Measurements from ENCODE around the gene SETD1A. TPM values are rescaled to one million over a fixed set of nuclear protein-coding genes. Genes with fewer than 3 reads are reported as not detected.

The SETD1A gene
- total RNA-seq, 8 experiments from 2014 or later = 3.5 to 17.0 (median 6.6) TPM

DNA sequence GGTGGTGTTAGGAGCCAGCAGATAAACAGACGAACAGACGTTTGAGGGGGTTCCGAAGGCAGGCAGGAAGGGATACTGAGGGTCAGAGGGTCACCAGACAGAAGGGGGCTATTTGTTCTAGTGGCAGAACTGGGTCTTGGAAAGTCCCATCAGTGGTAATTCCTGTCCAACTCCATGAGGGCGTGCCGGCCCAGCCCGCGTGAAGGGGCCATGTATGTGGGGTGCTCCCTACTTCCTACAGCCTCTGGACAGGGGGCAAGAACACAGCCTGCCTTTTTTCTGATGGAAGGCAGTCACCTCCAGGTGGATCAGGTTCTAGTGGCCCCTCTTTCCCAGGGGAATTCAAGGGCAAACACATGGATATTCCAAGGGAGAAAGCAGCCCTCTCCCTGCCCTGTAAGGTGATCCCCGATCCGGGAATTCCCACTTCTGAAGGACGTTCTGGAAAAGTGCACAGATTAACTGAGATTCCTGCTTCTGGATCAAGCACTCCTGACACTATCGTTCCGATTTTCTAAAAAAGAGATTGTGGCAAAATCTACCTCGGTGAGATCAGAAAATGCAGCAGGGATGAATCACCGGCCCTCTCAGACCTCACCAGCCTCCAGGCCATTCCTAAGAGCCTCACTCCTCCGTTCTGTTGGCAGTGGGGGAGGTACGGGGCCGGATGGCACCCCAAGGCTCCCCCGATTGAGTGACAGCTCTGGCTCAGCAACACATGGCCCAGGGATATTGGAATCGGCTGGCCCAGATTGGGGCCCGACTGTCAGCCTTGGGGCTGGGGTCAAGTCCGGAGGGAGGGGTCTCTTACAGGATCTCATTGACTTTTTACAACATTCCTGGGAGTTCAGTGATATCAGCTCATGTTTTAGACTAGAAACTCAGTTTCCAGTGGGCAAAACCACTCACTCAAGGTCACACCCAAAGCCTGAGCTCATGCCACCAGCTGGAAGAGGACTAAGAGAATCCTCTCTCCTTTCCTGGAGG, 40.5 kb downstream of the SETD1A start:
- Histone ChIP-seq H3K4me3 (no peak overlapping the region), H3K27ac (no peak overlapping the region), H3K4me1 (replicated peaks in 1 of 2) (peaks cover 11% of the 10 kb centered on the region in 2 donors)
- WGBS, 10 experiments = 0 to 76% (median 57%) methylated on average over 2 to 7 of the region's 21 CpGs; no CpG with 5 or more reads in 3 of the 10 experiments
- ATAC-seq (replicated peaks in 6 of 8) = peak in 6 of 8 experiments; percentile 21 to 63 (median 32)
- in situ Hi-C loops (cut with MboI; ENCODE audit: low pct_unique_long_range_greater_than_20kb in 2 of 9, low sequenced_read_pairs in 9 of 9, unreplicated experiment in 9 of 9) = loop anchor here in 4 of 9 experiments (25.0 kb wide), 3 partner anchors 164 to 864 kb away; partner anchors contain the start of genes COX6A2 (in 2 of the 4), ZNF843 (in 2 of the 4), PRSS36 (in 1 of the 4) and ZNF267 (in 1 of the 4)

DNA sequence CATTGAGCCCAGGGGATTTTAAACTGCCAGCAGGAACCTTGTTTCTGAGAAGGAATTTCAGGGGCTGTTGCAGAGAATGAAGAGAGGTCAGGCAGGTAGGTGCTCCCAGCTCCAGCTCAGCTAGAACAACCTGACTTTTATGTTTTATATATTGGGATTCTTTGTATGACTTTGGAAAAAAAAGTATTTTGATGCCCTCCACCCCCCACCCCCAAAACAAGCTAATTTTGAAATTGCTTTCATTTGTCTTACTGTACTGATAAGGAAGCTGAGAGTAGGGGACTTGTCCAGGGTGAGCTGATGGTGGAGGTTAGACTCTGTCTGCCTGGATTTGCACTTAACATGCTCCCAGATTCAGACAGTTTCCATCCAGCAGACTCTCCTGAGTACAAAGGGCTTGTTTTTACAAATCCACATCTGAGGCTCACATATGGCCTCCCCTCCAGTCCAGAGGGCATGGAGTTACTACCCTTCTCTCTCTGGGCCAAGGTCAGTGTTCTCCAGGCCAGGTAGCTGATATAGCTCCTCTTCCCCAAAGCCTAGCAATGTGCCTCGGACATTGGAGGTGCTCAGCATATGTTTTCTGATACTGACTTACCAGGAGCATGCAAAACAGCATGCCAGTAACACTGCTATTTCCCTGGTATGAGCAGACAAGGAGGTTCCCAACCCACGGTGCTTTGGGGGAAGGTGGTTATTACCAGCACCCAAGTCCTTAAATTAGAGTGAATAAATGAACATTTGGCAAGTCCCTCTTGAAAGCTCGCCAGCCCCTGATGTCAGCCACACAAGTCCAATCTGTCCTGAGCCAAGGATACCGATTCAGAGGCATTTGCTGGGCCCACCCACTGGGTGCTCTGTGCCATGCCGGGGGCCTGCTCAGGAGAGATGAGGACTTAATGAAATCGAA, 41.6 kb downstream of the SETD1A start:
- Histone ChIP-seq H3K4me1 (replicated peaks in 1 of 2) (peaks cover 11% of the 10 kb centered on the region in 2 donors), H3K27ac (no peak overlapping the region), H3K4me3 (no peak overlapping the region)
- in situ Hi-C loops (cut with MboI; ENCODE audit: low pct_unique_long_range_greater_than_20kb in 2 of 9, low sequenced_read_pairs in 9 of 9, unreplicated experiment in 9 of 9) = loop anchor here in 4 of 9 experiments (25.0 kb wide), 3 partner anchors 163 to 863 kb away; partner anchors contain the start of genes COX6A2 (in 2 of the 4), ZNF843 (in 2 of the 4), PRSS36 (in 1 of the 4) and ZNF267 (in 1 of the 4)
- WGBS, 10 experiments = 43 to 100% (median 81%) methylated on average over 2 to 4 of the region's 6 CpGs; no CpG with 5 or more reads in 2 of the 10 experiments
- no peak for ATAC-seq (replicated peaks in 6 of 8)

DNA sequence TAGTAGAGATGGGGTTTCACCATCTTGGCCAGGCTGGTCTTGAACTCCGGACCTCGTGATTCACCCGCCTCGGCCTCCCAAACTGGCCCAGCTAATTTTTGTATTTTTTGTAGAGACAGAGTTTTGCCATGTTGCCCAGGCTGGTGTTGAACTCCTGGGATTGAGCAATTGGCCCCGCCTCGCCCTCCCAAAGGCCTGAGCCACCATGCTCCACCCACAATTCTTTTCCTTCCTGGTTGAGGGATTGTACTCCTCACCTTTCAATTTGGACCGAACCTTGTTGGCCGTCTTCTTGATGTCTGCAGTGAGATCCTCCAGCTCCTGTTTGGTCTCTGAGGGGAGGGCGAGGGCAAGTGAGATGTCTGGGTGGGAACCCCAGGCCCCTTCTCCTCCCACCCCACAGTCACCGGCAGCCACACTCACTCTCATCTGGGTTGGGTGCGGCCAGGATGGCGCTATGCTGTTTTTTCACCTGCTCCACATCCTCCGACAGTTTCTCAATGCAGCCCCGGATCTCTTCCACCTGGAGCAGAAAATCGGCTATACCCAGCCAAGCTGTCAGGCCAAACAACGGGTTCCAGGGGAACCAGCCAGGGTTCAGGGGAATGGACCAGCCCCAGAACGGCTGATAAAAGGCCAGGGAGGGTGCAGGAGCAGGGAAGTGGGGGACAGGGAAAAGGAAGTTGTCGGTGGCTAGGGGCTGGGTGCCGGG, 43.3 kb downstream of the SETD1A start:
- in situ Hi-C loops (cut with MboI; ENCODE audit: low pct_unique_long_range_greater_than_20kb in 2 of 9, low sequenced_read_pairs in 9 of 9, unreplicated experiment in 9 of 9) = loop anchor here in 1 of 9 experiments (25.0 kb wide), 1 partner anchor 436 kb away; the partner anchor contains the start of genes COX6A2 and ZNF843
- peaks cover 11 to 15% of the 10 kb centered on the region in 2 donors for H3K4me1 ChIP-seq (replicated peaks in 1 of 2)
- no peak for ATAC-seq (replicated peaks in 6 of 8)
- no peak overlapping the region for H3K27ac ChIP-seq
- no peak overlapping the region for H3K4me3 ChIP-seq
- 65 to 100% (median 82%) methylated on average over 2 to 11 of the region's 19 CpGs; no CpG with 5 or more reads in 4 of the 10 experiments for WGBS, 10 experiments

DNA sequence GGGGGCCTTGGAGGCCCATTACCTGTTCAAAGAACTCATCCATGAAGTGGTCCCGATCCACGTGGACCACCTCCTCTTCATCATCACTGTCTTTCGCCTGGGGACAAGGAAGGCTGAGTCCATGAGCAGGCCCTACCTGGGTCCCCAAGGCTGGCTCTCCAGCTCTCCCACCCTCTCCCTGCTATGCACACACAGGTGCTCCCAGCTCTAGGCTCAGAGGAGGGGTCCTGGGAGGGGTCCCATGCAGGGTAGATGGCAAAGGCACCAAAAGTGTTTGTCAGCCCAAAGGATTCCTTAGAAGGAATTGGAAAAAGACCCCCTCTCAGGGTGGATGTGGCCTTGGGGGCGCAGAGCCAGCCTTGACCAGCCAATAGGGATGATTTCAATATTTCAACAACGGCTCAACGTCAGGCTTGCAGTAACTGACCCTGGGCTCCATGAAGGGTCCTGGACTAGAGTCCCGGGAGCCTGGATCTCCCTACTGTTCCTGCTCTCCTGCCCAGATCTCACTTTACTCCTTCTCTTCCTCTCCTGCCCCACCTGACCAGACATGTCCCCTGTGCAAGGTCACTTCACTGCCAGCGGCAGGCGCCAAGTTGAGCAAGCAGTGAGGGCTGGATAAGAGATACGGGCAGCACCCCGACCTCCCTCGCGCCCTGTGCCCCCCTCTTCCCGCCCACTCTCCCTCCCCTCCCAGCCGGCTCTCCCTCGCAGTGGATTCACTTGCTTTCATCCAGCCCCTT, 44.1 kb downstream of the SETD1A start:
- in situ Hi-C loops (cut with MboI; ENCODE audit: low pct_unique_long_range_greater_than_20kb in 2 of 9, low sequenced_read_pairs in 9 of 9, unreplicated experiment in 9 of 9) = loop anchor here in 1 of 9 experiments (25.0 kb wide), 1 partner anchor 436 kb away; the partner anchor contains the start of genes COX6A2 and ZNF843
- Histone ChIP-seq H3K4me1 (replicated peaks in 1 of 2) (peaks cover 13 to 19% of the 10 kb centered on the region in 2 donors), H3K27ac (no peak overlapping the region), H3K4me3 (no peak overlapping the region)
- WGBS, 10 experiments = 60 to 87% (median 78%) methylated on average over 2 to 4 of the region's 16 CpGs; no CpG with 5 or more reads in 6 of the 10 experiments
- ATAC-seq (replicated peaks in 6 of 8) = no peak

DNA sequence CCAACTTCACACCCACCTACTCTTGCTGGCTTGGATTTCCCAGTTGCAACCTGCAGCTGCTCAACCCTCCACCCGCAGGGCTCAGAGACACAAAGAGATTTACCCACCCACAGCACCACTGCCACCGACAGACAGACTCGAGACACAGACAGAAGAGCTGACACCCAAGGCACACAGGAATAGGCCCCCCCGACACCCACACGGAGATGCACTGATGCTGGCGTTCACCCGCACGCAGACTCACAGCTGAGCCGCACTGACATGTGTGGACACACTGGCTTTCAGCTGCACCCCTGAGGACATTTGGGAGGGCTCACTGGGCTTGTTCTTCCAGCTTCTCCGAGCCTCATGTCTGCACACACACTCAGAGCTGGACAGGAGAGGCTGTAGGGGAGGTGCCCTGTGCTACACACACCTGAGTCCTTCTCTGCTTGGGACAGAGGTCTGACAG, 44.7 kb downstream of the SETD1A start:
- Histone ChIP-seq H3K4me1 (replicated peaks in 1 of 2) (peaks cover 8 to 15% of the 10 kb centered on the region in 2 donors), H3K4me3 (no peak overlapping the region), H3K27ac (no peak overlapping the region)
- 38 to 71% (median 69%) methylated on average over 2 to 9 of the region's 10 CpGs; no CpG with 5 or more reads in 5 of the 10 experiments for WGBS, 10 experiments
- no peak for ATAC-seq (replicated peaks in 6 of 8)
- in situ Hi-C loops (cut with MboI; ENCODE audit: low pct_unique_long_range_greater_than_20kb in 2 of 9, low sequenced_read_pairs in 9 of 9, unreplicated experiment in 9 of 9) = loop anchor here in 1 of 9 experiments (25.0 kb wide), 1 partner anchor 435 kb away; the partner anchor contains the start of genes COX6A2 and ZNF843

DNA sequence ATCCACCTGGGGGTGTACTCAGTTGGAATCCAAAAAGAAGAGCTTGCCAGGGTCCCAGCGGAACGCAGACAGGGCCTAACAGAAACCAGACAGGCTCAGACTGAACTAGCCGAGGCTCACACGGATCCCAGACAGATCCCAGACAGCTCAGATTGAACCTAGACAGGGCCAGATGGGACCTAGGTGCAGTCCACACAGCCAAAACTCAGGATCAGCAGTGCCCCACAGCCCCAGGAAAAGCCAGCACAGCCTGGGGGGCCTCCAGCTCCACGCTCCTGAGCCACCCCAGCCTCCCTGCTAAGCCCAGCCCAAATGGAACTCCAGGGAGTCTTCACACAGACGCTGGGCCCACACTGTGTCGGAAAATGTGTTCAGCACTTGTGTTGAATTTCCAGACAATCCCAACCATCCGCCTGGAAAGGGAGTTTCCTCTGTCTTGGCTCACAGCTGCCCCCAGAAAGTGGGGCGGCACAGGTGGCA, 45.3 kb downstream of the SETD1A start:
- H3K27ac ChIP-seq = no peak overlapping the region

DNA sequence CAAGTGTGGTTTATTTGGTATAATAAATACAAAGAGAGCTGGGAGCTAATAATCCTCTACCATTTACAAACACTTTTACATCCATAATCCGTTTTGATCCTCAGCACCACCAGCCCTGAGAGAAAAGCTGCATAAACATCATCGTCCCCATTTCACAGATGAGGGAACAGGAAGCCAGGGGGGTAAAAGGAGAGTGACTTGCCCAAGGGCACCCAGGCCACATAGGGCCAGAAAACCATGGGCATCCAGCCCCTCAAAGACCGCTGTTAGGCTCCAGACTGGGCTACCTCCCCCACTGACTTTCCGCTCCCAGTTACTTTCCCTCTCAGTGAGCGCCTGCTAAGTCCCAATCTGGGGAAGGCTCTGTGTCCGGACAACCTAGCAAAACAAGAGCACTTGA, 46.2 kb downstream of the SETD1A start:
- in situ Hi-C loops (cut with MboI; ENCODE audit: low pct_unique_long_range_greater_than_20kb in 2 of 9, low sequenced_read_pairs in 9 of 9, unreplicated experiment in 9 of 9) = loop anchor here in 1 of 9 experiments (25.0 kb wide), 1 partner anchor 434 kb away; the partner anchor contains the start of genes COX6A2 and ZNF843
- Histone ChIP-seq H3K4me3 (no peak overlapping the region), H3K27ac (no peak overlapping the region), H3K4me1 (replicated peaks in 1 of 2) (peaks cover 8 to 15% of the 10 kb centered on the region in 2 donors)
- WGBS, 10 experiments = 50 to 90% (median 79%) methylated on average over 2 to 5 of the region's 6 CpGs; no CpG with 5 or more reads in 1 of the 10 experiments
- no peak for ATAC-seq (replicated peaks in 6 of 8)

More for the DNA sequence above, 45.3 kb downstream of the SETD1A start:
- ATAC-seq (replicated peaks in 6 of 8) = no peak
- in situ Hi-C loops (cut with MboI; ENCODE audit: low pct_unique_long_range_greater_than_20kb in 2 of 9, low sequenced_read_pairs in 9 of 9, unreplicated experiment in 9 of 9) = loop anchor here in 1 of 9 experiments (25.0 kb wide), 1 partner anchor 434 kb away; the partner anchor contains the start of genes COX6A2 and ZNF843
- WGBS, 10 experiments = 40 to 100% (median 62%) methylated on average over 1 to 4 of the region's 9 CpGs; no CpG with 5 or more reads in 6 of the 10 experiments
- H3K4me1 ChIP-seq (replicated peaks in 1 of 2) = peaks cover 8 to 15% of the 10 kb centered on the region in 2 donors
- no peak overlapping the region for H3K4me3 ChIP-seq

DNA sequence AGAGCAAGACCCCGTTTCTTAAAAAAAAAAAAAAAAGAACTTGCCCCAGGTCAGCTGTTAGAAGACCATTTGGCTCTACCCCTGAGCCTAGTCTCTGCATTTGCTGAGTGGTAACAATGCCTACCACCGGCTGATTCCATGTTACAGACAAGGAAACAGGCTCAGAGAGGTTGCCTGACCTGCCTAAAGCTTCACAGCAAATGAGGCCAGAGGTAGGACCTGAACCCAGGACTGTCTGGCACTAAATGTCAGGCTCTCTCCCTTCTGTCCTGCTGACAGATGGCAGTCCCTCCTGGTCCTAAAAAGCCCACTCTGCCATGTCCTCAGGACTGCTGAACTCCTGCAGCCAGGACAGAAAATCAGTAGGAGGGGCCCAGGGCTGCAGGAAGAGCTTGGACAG, 47.1 kb downstream of the SETD1A start:
- ATAC-seq (replicated peaks in 6 of 8) = no peak
- Histone ChIP-seq H3K4me1 (replicated peaks in 1 of 2) (peaks cover 8 to 15% of the 10 kb centered on the region in 2 donors), H3K4me3 (no peak overlapping the region), H3K27ac (no peak overlapping the region)
- in situ Hi-C loops (cut with MboI; ENCODE audit: low pct_unique_long_range_greater_than_20kb in 2 of 9, low sequenced_read_pairs in 9 of 9, unreplicated experiment in 9 of 9) = loop anchor here in 1 of 9 experiments (25.0 kb wide), 1 partner anchor 433 kb away; the partner anchor contains the start of genes COX6A2 and ZNF843
- 0 to 100% (median 70%) methylated on average over 1 to 2 of the region's 2 CpGs; no CpG with 5 or more reads in 5 of the 10 experiments for WGBS, 10 experiments

DNA sequence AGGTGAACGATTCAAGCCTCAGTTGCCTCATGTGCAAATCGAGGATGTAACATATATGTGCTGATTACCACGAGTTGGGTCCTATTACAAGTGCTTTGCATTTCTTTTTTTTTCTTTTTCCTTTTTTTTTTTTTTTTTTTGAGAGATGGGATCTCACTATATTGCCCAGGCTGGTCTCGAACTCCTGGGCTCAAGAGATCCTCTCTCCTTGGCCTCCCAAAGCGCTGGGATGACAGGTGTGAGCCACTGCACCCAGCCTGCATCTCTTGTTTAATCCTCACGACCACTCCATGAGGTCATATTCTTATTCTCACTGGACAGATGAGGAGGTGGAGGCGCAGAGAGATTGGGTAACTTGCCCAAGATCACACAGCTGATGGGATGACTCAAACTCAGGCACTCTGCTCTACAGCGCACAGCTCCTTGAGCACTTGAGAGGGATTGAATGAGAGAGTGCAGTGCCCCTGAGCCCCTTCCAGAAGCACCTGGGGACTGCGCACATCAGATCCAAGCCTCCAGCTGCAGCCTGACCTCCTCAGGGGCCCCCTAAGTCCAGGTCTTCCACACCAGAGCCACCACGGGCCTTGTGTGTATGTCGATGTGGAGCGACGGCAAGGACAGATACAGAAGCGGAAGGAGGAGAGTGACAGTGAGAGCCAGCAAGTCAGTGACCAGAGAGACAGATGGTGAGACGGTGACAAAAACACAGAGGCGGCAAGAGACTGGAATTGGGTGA, 48.0 kb downstream of the SETD1A start:
- no peak for ATAC-seq (replicated peaks in 6 of 8)
- Histone ChIP-seq H3K4me3 (no peak overlapping the region), H3K27ac (peak overlapping the region; percentile 52 to 83), H3K4me1 (replicated peaks in 1 of 2) (peaks cover 8 to 15% of the 10 kb centered on the region in 2 donors)
- in situ Hi-C loops (cut with MboI; ENCODE audit: low pct_unique_long_range_greater_than_20kb in 2 of 9, low sequenced_read_pairs in 9 of 9, unreplicated experiment in 9 of 9) = loop anchor here in 1 of 9 experiments (25.0 kb wide), 1 partner anchor 432 kb away; the partner anchor contains the start of genes COX6A2 and ZNF843
- 32 to 100% (median 76%) methylated on average over 2 to 15 of the region's 16 CpGs for WGBS, 10 experiments

DNA sequence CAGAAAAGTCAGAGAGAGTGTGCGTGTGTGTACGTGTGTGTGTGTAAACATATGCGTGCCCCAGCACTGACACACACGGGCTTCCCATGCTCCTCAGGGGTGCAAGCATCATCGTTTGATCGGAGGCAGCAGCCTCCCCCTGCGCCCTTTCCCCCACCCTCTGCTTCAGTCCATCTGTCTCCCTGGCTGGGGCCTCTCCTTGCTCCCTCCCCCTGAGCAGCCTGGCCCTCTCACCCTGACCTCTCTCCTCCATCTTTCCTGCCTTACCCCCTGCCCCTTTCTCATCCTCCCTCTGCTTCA, 48.5 kb downstream of the SETD1A start:
- in situ Hi-C loops (cut with MboI; ENCODE audit: low pct_unique_long_range_greater_than_20kb in 2 of 9, low sequenced_read_pairs in 9 of 9, unreplicated experiment in 9 of 9) = loop anchor here in 1 of 9 experiments (25.0 kb wide), 1 partner anchor 431 kb away; the partner anchor contains the start of genes COX6A2 and ZNF843
- peak in 4 of 8 experiments; percentile 35 to 61 (median 52) for ATAC-seq (replicated peaks in 6 of 8)
- Histone ChIP-seq H3K27ac (peak overlapping the region; percentile 52 to 83), H3K4me3 (no peak overlapping the region), H3K4me1 (replicated peaks in 1 of 2) (peaks cover 8 to 18% of the 10 kb centered on the region in 2 donors)
- WGBS, 10 experiments = 20 to 40% methylated on average over 1 of the region's 7 CpGs; no CpG with 5 or more reads in 8 of the 10 experiments
